Measurements from ENCODE around the gene DGKZ.

DGKZ gene

GRCh38 chr11:46319074-46319453 is 28.2 kb upstream of the DGKZ start:
- H3K36me3 ChIP-seq (ENCODE audit: insufficient read depth, low read length), result no peaks in the 10 kb centered on the region
- peaks cover 40% of the 10 kb centered on the region for H3K4me1 ChIP-seq (ENCODE audit: insufficient read depth, low read length, poor library complexity, severe bottlenecking)
- H3K27me3 ChIP-seq (ENCODE audit: insufficient read depth, low read length, poor library complexity, severe bottlenecking), result no peaks in the 10 kb centered on the region
- H3K4me2 ChIP-seq (ENCODE audit: low read depth, low read length, poor library complexity, severe bottlenecking), result peak overlapping the region; percentile 72
- peaks cover 5% of the 10 kb centered on the region; the same call in 1 of the 2 replicates for H3F3A ChIP-seq (ENCODE audit: low read depth)
- H3K79me2 ChIP-seq (ENCODE audit: insufficient read depth, low read length), result 0 out of 2 replicates have a peak, but pooled peaks cover 3% of the 10 kb centered on the region
- no peaks in the 10 kb centered on the region for H3K9me2 ChIP-seq (replicated peaks; ENCODE audit: low read depth, low read length)
- peak overlapping the region; percentile 34; the same call in 1 of the 2 replicates for H2AFZ ChIP-seq (ENCODE audit: low read length)
- H3K9ac ChIP-seq (ENCODE audit: low read depth, low read length, poor library complexity, severe bottlenecking), result peak overlapping the region; percentile 74
- H4K20me1 ChIP-seq (ENCODE audit: insufficient read depth, low read length, poor library complexity, severe bottlenecking), result no peaks in the 10 kb centered on the region
- no peak for TF ChIP-seq EZH2phosphoT487 (IDR thresholded peaks at IDR 0.05; ENCODE audit: borderline replicate concordance)
- no peak for TF ChIP-seq CTCF (conservative IDR thresholded peaks at IDR 0.05; ENCODE audit: low read length)
- H3K4me3 ChIP-seq (ENCODE audit: low read length, poor library complexity, severe bottlenecking), result peak overlapping the region; percentile 53
- no peaks in the 10 kb centered on the region for H3K9me3 ChIP-seq (ENCODE audit: insufficient read depth, low read depth, low read length)

- Histone ChIP-seq H2AFZ (ENCODE audit: low read length) (no peak overlapping the region), H3K27me3 (ENCODE audit: insufficient read depth, low read length, poor library complexity, severe bottlenecking) (no peaks in the 10 kb centered on the region), H3K79me2 (ENCODE audit: insufficient read depth, low read length) (0 out of 2 replicates have a peak, but pooled peaks cover 3% of the 10 kb centered on the region), H3K9me2 (replicated peaks; ENCODE audit: low read depth, low read length) (no peaks in the 10 kb centered on the region), H3K4me1 (ENCODE audit: insufficient read depth, low read length, poor library complexity, severe bottlenecking) (peaks cover 40% of the 10 kb centered on the region), H3K4me3 (ENCODE audit: low read length, poor library complexity, severe bottlenecking) (no peak overlapping the region), H3F3A (ENCODE audit: low read depth) (peaks cover 5% of the 10 kb centered on the region; the same call in 1 of the 2 replicates), H4K20me1 (ENCODE audit: insufficient read depth, low read length, poor library complexity, severe bottlenecking) (no peaks in the 10 kb centered on the region), H3K36me3 (ENCODE audit: insufficient read depth, low read length) (no peaks in the 10 kb centered on the region), H3K9ac (ENCODE audit: low read depth, low read length, poor library complexity, severe bottlenecking) (no peak overlapping the region), H3K9me3 (ENCODE audit: insufficient read depth, low read depth, low read length) (no peaks in the 10 kb centered on the region), H3K4me2 (ENCODE audit: low read depth, low read length, poor library complexity, severe bottlenecking) (peak overlapping the region; percentile 23)
- TF ChIP-seq CTCF (conservative IDR thresholded peaks at IDR 0.05; ENCODE audit: low read length), result no peak
- no peak for TF ChIP-seq EZH2phosphoT487 (IDR thresholded peaks at IDR 0.05; ENCODE audit: borderline replicate concordance)
These were observed 25.5 kb upstream of the DGKZ start for GRCh38 chr11:46321757-46322156.

GRCh38 chr11:46322759-46323158 is 24.5 kb upstream of the DGKZ start:
- TF ChIP-seq CTCF (conservative IDR thresholded peaks at IDR 0.05; ENCODE audit: low read length) (peak; percentile 53), EZH2phosphoT487 (IDR thresholded peaks at IDR 0.05; ENCODE audit: borderline replicate concordance) (no peak)
- H3K4me3 ChIP-seq (ENCODE audit: low read length, poor library complexity, severe bottlenecking), result no peak overlapping the region
- 0 out of 2 replicates have a peak, but pooled peaks cover 3% of the 10 kb centered on the region for H3K79me2 ChIP-seq (ENCODE audit: insufficient read depth, low read length)
- H3F3A ChIP-seq (ENCODE audit: low read depth), result peaks cover 5% of the 10 kb centered on the region; the same call in 1 of the 2 replicates
- no peaks in the 10 kb centered on the region for H3K9me3 ChIP-seq (ENCODE audit: insufficient read depth, low read depth, low read length)
- H3K4me2 ChIP-seq (ENCODE audit: low read depth, low read length, poor library complexity, severe bottlenecking), result no peak overlapping the region
- no peaks in the 10 kb centered on the region for H3K9me2 ChIP-seq (replicated peaks; ENCODE audit: low read depth, low read length)
- H3K9ac ChIP-seq (ENCODE audit: low read depth, low read length, poor library complexity, severe bottlenecking), result no peak overlapping the region
- no peaks in the 10 kb centered on the region for H4K20me1 ChIP-seq (ENCODE audit: insufficient read depth, low read length, poor library complexity, severe bottlenecking)
- no peak overlapping the region for H2AFZ ChIP-seq (ENCODE audit: low read length)
- peaks cover 40% of the 10 kb centered on the region for H3K4me1 ChIP-seq (ENCODE audit: insufficient read depth, low read length, poor library complexity, severe bottlenecking)
- no peaks in the 10 kb centered on the region for H3K27me3 ChIP-seq (ENCODE audit: insufficient read depth, low read length, poor library complexity, severe bottlenecking)
- no peaks in the 10 kb centered on the region for H3K36me3 ChIP-seq (ENCODE audit: insufficient read depth, low read length)

All from Loucy (cell line).